ENCODE measurements around the gene CCM2. TPM values are rescaled to one million over a fixed set of nuclear protein-coding genes. Genes with fewer than 3 reads are reported as not detected.

Gene CCM2
- total and polyA plus RNA-seq, 2 experiments from 2014 or later, result 24.9 to 40.1 TPM

DNA sequence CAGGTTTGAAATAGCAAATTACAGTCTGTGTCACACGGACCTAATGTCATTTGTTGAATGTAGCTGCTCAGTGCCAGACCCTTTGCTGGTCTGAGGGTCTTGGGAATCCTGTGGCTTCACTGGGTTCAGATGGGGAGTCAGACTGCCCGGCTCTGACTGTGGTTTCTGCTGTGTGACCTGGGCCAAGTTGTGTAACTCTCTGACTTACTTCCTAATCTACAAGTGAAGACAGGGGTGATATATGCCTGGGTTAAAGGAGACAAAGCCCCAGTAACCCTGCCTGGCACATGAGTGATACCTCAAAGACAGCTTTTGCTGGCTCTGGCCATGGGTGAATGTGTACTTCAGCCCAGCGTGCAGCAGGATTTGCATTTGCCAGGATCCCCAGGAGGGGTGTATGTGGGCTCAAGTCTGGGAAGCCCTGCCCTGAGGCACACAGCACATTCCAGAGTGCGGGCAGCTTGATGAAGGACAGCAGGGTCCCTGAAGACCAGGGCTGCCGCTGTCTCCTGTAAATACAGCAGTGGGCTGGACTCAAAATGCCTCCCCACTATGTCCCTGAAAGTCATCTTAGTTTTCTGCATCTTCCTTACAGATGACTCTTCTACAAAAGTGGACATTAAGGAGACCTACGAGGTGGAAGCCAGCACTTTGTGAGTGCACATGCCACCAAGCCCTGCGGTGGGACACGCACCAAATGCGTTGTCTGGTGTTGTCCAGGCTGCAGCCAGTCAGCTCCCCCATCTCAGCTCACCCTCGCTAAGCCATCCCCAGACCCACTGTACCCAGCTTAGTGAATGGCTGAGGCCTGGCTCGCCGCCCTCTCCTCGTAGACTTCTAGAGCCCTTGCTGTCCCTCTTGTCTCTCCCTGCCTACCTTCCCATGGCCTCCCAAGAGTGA, 72.4 kb downstream of the CCM2 start (continued):
- TF ChIP-seq, protein P1, sequence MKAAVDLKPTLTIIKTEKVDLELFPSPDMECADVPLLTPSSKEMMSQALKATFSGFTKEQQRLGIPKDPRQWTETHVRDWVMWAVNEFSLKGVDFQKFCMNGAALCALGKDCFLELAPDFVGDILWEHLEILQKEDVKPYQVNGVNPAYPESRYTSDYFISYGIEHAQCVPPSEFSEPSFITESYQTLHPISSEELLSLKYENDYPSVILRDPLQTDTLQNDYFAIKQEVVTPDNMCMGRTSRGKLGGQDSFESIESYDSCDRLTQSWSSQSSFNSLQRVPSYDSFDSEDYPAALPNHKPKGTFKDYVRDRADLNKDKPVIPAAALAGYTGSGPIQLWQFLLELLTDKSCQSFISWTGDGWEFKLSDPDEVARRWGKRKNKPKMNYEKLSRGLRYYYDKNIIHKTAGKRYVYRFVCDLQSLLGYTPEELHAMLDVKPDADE (IDR thresholded peaks at IDR 0.05), result no peak
- TF ChIP-seq JUNB (IDR thresholded peaks at IDR 0.05; ENCODE audit: unreplicated experiment) (no peak), NANOG (IDR thresholded peaks at IDR 0.05; ENCODE audit: borderline replicate concordance) (no peak), ZNF331 (CRISPR knock-in tag; IDR thresholded peaks at IDR 0.05; ENCODE audit: low read depth) (no peak)
- TF ChIP-seq, protein P2, sequence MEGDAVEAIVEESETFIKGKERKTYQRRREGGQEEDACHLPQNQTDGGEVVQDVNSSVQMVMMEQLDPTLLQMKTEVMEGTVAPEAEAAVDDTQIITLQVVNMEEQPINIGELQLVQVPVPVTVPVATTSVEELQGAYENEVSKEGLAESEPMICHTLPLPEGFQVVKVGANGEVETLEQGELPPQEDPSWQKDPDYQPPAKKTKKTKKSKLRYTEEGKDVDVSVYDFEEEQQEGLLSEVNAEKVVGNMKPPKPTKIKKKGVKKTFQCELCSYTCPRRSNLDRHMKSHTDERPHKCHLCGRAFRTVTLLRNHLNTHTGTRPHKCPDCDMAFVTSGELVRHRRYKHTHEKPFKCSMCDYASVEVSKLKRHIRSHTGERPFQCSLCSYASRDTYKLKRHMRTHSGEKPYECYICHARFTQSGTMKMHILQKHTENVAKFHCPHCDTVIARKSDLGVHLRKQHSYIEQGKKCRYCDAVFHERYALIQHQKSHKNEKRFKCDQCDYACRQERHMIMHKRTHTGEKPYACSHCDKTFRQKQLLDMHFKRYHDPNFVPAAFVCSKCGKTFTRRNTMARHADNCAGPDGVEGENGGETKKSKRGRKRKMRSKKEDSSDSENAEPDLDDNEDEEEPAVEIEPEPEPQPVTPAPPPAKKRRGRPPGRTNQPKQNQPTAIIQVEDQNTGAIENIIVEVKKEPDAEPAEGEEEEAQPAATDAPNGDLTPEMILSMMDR (conservative IDR thresholded peaks at IDR 0.05; ENCODE audit: low read depth in 2 of 2), result no peak

GRCh38 chr7:45073031-45073785, 73.2 kb downstream of the CCM2 start:
- TF ChIP-seq, protein P2 (conservative IDR thresholded peaks at IDR 0.05; ENCODE audit: low read depth in 2 of 2), result peak in 1 of 2 experiments; percentile 24; a peak in 2 of 4 replicates
- TF ChIP-seq, protein P3, sequence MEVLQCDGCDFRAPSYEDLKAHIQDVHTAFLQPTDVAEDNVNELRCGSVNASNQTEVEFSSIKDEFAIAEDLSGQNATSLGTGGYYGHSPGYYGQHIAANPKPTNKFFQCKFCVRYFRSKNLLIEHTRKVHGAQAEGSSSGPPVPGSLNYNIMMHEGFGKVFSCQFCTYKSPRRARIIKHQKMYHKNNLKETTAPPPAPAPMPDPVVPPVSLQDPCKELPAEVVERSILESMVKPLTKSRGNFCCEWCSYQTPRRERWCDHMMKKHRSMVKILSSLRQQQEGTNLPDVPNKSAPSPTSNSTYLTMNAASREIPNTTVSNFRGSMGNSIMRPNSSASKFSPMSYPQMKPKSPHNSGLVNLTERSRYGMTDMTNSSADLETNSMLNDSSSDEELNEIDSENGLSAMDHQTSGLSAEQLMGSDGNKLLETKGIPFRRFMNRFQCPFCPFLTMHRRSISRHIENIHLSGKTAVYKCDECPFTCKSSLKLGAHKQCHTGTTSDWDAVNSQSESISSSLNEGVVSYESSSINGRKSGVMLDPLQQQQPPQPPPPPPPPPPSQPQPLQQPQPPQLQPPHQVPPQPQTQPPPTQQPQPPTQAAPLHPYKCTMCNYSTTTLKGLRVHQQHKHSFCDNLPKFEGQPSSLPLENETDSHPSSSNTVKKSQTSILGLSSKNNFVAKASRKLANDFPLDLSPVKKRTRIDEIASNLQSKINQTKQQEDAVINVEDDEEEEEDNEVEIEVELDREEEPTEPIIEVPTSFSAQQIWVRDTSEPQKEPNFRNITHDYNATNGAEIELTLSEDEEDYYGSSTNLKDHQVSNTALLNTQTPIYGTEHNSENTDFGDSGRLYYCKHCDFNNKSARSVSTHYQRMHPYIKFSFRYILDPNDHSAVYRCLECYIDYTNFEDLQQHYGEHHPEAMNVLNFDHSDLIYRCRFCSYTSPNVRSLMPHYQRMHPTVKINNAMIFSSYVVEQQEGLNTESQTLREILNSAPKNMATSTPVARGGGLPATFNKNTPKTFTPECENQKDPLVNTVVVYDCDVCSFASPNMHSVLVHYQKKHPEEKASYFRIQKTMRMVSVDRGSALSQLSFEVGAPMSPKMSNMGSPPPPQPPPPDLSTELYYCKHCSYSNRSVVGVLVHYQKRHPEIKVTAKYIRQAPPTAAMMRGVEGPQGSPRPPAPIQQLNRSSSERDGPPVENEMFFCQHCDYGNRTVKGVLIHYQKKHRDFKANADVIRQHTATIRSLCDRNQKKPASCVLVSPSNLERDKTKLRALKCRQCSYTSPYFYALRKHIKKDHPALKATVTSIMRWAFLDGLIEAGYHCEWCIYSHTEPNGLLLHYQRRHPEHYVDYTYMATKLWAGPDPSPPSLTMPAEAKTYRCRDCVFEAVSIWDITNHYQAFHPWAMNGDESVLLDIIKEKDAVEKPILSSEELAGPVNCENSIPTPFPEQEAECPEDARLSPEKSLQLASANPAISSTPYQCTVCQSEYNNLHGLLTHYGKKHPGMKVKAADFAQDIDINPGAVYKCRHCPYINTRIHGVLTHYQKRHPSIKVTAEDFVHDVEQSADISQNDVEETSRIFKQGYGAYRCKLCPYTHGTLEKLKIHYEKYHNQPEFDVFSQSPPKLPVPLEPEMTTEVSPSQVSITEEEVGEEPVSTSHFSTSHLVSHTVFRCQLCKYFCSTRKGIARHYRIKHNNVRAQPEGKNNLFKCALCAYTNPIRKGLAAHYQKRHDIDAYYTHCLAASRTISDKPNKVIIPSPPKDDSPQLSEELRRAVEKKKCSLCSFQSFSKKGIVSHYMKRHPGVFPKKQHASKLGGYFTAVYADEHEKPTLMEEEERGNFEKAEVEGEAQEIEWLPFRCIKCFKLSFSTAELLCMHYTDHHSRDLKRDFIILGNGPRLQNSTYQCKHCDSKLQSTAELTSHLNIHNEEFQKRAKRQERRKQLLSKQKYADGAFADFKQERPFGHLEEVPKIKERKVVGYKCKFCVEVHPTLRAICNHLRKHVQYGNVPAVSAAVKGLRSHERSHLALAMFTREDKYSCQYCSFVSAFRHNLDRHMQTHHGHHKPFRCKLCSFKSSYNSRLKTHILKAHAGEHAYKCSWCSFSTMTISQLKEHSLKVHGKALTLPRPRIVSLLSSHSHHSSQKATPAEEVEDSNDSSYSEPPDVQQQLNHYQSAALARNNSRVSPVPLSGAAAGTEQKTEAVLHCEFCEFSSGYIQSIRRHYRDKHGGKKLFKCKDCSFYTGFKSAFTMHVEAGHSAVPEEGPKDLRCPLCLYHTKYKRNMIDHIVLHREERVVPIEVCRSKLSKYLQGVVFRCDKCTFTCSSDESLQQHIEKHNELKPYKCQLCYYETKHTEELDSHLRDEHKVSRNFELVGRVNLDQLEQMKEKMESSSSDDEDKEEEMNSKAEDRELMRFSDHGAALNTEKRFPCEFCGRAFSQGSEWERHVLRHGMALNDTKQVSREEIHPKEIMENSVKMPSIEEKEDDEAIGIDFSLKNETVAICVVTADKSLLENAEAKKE (CRISPR knock-in tag; IDR thresholded peaks at IDR 0.05), result no peak
- H3K4me2 ChIP-seq, result no peak overlapping the region
- no peaks in the 10 kb centered on the region for H3F3A ChIP-seq (replicated peaks; ENCODE audit: low read depth)
- peak; percentile 25 for DNase-seq (ENCODE audit: low spot score)
- H3K79me2 ChIP-seq (replicated peaks; ENCODE audit: insufficient read depth), result no peaks in the 10 kb centered on the region
- peaks cover 10% of the 10 kb centered on the region; the same call in 2 of the 3 replicates for H3K4me1 Mint-ChIP-seq
- no peaks in the 10 kb centered on the region for H3K4me1 ChIP-seq (ENCODE audit: insufficient read depth)
- H3K27ac Mint-ChIP-seq, result peak overlapping the region; percentile 94
- no peak overlapping the region for H3K4me3 ChIP-seq
- H2AFZ ChIP-seq, result no peak overlapping the region
- H4K20me1 ChIP-seq (replicated peaks; ENCODE audit: insufficient read depth), result no peaks in the 10 kb centered on the region; the same call in 1 of the 2 replicates
- peaks cover 22% of the 10 kb centered on the region for H3K36me3 Mint-ChIP-seq (ENCODE audit: low read depth)
- H3K9me2 ChIP-seq (ENCODE audit: insufficient read depth), result no peaks in the 10 kb centered on the region
- H3K9me3 Mint-ChIP-seq, result peaks cover under 1% of the 10 kb centered on the region; the same call in 1 of the 3 replicates
- H3K27me3 Mint-ChIP-seq (ENCODE audit: insufficient read depth, low read depth, poor library complexity), result peaks cover 7% of the 10 kb centered on the region
- no peak overlapping the region for H3K4me3 Mint-ChIP-seq
- peak; percentile 68 for ATAC-seq
- H3K27me3 ChIP-seq (ENCODE audit: insufficient read depth), result no peaks in the 10 kb centered on the region
- no peaks in the 10 kb centered on the region for H3K36me3 ChIP-seq (ENCODE audit: insufficient read depth)
- no peak overlapping the region for H3K27ac ChIP-seq (ENCODE audit: low read depth)

All from GM23338 (cell line).